ENCODE results near the gene PRR23E. TPM values are rescaled to one million over a fixed set of nuclear protein-coding genes. Genes with fewer than 3 reads are reported as not detected.

Gene PRR23E
- total RNA-seq, 4 donors from 2014 or later = not detected

GRCh38 chr3:127150513-127151250 lies 42.2 kb upstream of the PRR23E start:
- no peak for TF ChIP-seq CTCF (IDR thresholded peaks at IDR 0.05; ENCODE audit: low read depth)

GRCh38 chr3:127151251-127151564 lies 41.7 kb upstream of the PRR23E start:
- TF ChIP-seq CTCF (IDR thresholded peaks at IDR 0.05; ENCODE audit: low read depth) = no peak

- no peak for TF ChIP-seq CTCF (IDR thresholded peaks at IDR 0.05; ENCODE audit: low read depth)
Observed at GRCh38 chr3:127151992-127152650, 40.8 kb upstream of the PRR23E start.

DNA sequence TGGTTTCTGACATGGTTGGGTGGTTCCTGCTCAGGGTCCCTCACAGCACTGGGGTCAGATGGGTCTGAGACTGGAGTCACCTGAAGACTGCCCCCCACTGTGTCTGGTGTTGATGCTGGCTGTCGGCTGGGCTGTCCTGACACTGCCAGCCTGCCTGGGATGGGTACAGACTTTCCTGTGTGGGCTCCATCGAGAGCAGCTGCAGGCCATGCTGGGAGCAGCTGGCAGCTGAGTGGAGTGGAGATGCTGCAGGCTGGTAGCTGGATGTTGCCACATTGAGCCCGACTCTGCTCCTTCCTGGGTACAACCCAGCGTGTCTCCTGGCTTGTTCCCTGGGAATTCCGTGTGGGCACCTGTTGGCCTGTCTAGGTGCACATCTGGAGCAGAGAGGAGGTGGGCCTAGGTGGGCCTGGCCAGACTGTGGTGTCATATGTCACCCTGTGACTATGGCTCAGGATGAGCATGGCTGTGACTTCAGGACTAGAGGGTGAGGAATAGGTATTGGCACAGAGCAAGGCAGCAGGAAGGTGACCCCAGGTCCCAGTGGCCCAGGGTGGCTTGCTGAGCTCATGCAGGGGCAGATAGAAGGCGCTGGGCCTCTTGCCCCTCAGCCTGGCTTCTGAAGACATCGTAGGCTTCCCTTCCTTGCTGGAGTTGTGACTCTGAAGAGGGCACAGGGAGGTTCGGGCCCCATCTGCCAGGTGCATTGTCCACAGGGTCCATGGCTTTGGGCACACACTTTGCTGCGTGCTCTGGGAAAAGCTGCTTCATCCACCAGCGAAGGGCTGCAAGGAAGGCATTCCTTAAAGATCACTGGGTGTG lies 40.0 kb upstream of the PRR23E start:
- no peak for TF ChIP-seq CTCF (IDR thresholded peaks at IDR 0.05; ENCODE audit: low read depth)

GRCh38 chr3:127153506-127153815 lies 39.5 kb upstream of the PRR23E start:
- TF ChIP-seq CTCF (IDR thresholded peaks at IDR 0.05; ENCODE audit: low read depth) = no peak

DNA sequence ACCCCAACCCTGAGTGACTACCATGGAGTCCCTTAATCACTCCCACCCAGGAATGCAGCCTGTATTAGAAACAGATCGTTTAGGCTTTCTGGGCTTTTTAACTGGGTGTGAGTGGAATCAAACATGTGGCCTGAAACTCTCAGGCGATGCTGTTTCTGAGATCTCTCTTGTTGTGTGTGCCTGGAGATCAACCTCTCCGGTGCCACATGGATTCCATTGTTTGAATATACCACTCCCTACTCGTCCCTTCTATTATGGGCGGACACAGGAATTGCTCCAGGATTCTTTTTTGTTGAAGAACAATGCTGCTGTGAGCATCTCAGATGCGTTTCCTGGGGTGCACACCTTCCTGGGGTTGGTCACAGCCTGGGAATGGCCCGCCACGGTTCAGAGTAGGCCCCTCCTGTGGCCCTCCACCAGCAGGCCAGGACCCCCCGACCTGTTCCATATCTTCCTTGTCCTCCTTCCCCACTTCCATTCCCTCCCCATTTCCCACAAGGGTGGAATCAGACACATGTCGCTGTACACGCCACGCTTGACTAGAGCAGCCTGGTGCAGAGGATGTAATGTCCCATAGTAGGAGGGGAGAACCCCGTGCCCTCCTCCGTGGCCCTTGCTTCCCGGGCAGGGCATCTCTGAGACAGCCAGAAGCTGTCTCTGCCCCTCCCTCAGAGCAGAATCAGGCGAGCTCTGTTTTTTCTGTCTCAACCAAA lies 36.4 kb upstream of the PRR23E start:
- TF ChIP-seq CTCF (IDR thresholded peaks at IDR 0.05; ENCODE audit: low read depth) = no peak

Data from subcutaneous adipose tissue (tissue), 4 donors.